ENCODE results near the gene FHDC1. TPM values are rescaled to one million over a fixed set of nuclear protein-coding genes. Genes with fewer than 3 reads are reported as not detected.

Gene FHDC1
- total and polyA plus RNA-seq, 2 experiments from 2014 or later: 0.18 TPM; not detected in 1

- H3K4me3 ChIP-seq: no peak overlapping the region
- no peaks in the 10 kb centered on the region for H3K9me3 ChIP-seq (ENCODE audit: low read depth)
- DNase-seq (ENCODE audit: low read depth in 1 of 2, low spot score in 1 of 2): no peak
- no peaks in the 10 kb centered on the region for H3K4me1 ChIP-seq (ENCODE audit: low read depth)
- no peak overlapping the region for H3K27ac ChIP-seq
- TF ChIP-seq CTCF (IDR thresholded peaks at IDR 0.05; ENCODE audit: low read depth, low read length): no peak
- no peaks in the 10 kb centered on the region for H3K27me3 ChIP-seq
- no peaks in the 10 kb centered on the region for H3K36me3 ChIP-seq
Measured at GRCh38 chr4:152974468-152975379, 38.6 kb downstream of the FHDC1 start.

- DNase-seq (ENCODE audit: low read depth in 1 of 2, low spot score in 1 of 2): no peak
- H3K36me3 ChIP-seq: no peaks in the 10 kb centered on the region
- H3K27me3 ChIP-seq: no peaks in the 10 kb centered on the region
- H3K4me3 ChIP-seq: no peak overlapping the region
- no peak for TF ChIP-seq CTCF (IDR thresholded peaks at IDR 0.05; ENCODE audit: low read depth, low read length)
- no peaks in the 10 kb centered on the region for H3K9me3 ChIP-seq (ENCODE audit: low read depth)
- no peaks in the 10 kb centered on the region for H3K4me1 ChIP-seq (ENCODE audit: low read depth)
- no peak overlapping the region for H3K27ac ChIP-seq
Measured at GRCh38 chr4:152975380-152976211, 39.5 kb downstream of the FHDC1 start.

- Histone ChIP-seq H3K4me1 (ENCODE audit: low read depth) (no peaks in the 10 kb centered on the region), H3K4me3 (no peak overlapping the region), H3K9me3 (ENCODE audit: low read depth) (no peaks in the 10 kb centered on the region), H3K27me3 (no peaks in the 10 kb centered on the region), H3K36me3 (no peaks in the 10 kb centered on the region), H3K27ac (no peak overlapping the region)
- TF ChIP-seq CTCF (IDR thresholded peaks at IDR 0.05; ENCODE audit: low read depth, low read length): no peak
- DNase-seq (ENCODE audit: low read depth in 1 of 2, low spot score in 1 of 2): no peak
Measured at GRCh38 chr4:152976212-152976761, 40.2 kb downstream of the FHDC1 start.

GRCh38 chr4:152979731-152980330, 43.7 kb downstream of the FHDC1 start:
- H3K27ac ChIP-seq: no peak overlapping the region
- H3K9me3 ChIP-seq (ENCODE audit: low read depth): no peaks in the 10 kb centered on the region
- H3K4me1 ChIP-seq (ENCODE audit: low read depth): no peaks in the 10 kb centered on the region
- no peaks in the 10 kb centered on the region for H3K27me3 ChIP-seq
- no peak for TF ChIP-seq CTCF (IDR thresholded peaks at IDR 0.05; ENCODE audit: low read depth, low read length)
- no peak overlapping the region for H3K4me3 ChIP-seq
- DNase-seq (ENCODE audit: low read depth in 1 of 2, low spot score in 1 of 2): no peak
- H3K36me3 ChIP-seq: no peaks in the 10 kb centered on the region

- no peaks in the 10 kb centered on the region for H3K4me1 ChIP-seq (ENCODE audit: low read depth)
- H3K27me3 ChIP-seq: no peaks in the 10 kb centered on the region
- no peaks in the 10 kb centered on the region for H3K9me3 ChIP-seq (ENCODE audit: low read depth)
- H3K27ac ChIP-seq: no peak overlapping the region
- H3K4me3 ChIP-seq: no peak overlapping the region
- DNase-seq (ENCODE audit: low read depth in 1 of 2, low spot score in 1 of 2): no peak
- TF ChIP-seq CTCF (IDR thresholded peaks at IDR 0.05; ENCODE audit: low read depth, low read length): no peak
- H3K36me3 ChIP-seq: no peaks in the 10 kb centered on the region
Measured at GRCh38 chr4:152981278-152981677, 45.2 kb downstream of the FHDC1 start.
